Psoas muscle (tissue), 8 donors: Measurements from ENCODE around the gene KAZN. TPM values are rescaled to one million over a fixed set of nuclear protein-coding genes. Genes with fewer than 3 reads are reported as not detected.
A peak's percentile ranks its signal among the peaks of the same experiment; 100 is the strongest.

ENCODE experiments used
- ATAC-seq, 4 donors: fragments of 200-7000 bp; cut with Tn5 transposase; one replicate each; pipeline ENCODE4 v1.9.1; 2020; ENCODE audit warnings: moderate library complexity in 3 of 4, mild to moderate bottlenecking in 2 of 4
- DNase-seq, 2 donors: peaks; one replicate each; pipeline ENCODE4 v3.0.0-alpha.2; 2020
- H3K27ac ChIP-seq: fragments of 200-600 bp; one replicate; pipeline ENCODE4 v1.8.0; 2022
- H3K27me3 ChIP-seq, 3 donors: fragments of 200-600 bp in 1 of 3; one replicate each; pipeline versions ENCODE4 v1.6.1 to v1.8.0; 2013 to 2022; ENCODE audit warnings: low read length in 2 of 3, mild to moderate bottlenecking in 2 of 3, moderate library complexity in 1 of 3; ENCODE audit not compliant: insufficient read depth in 3 of 3
- H3K36me3 ChIP-seq, 2 donors: fragments of 200-600 bp in 1 of 2; one replicate each; pipeline versions ENCODE4 v1.6.1 to v1.8.0; 2013 to 2022; ENCODE audit warnings: low read depth in 1 of 2, mild to moderate bottlenecking in 1 of 2, moderate library complexity in 1 of 2; ENCODE audit not compliant: insufficient read depth in 1 of 2
- H3K4me1 ChIP-seq: fragments of 200-600 bp; one replicate; pipeline ENCODE4 v1.8.0; 2022
- H3K4me3 ChIP-seq: fragments of 200-600 bp; one replicate; pipeline ENCODE4 v1.8.0; 2022; ENCODE audit warnings: mild to moderate bottlenecking
- H3K9me3 ChIP-seq: fragments of 200-600 bp; one replicate; pipeline ENCODE4 v1.8.0; 2022
- CTCF ChIP-seq: fragments of 200-600 bp; IDR thresholded peaks from one replicate; pipeline ENCODE4 v1.8.0; 2022; ENCODE audit warnings: antibody characterized with exemption
- WGBS, 3 donors: extraction: QIAGEN DNeasy Blood & Tissue Kit; methylation state at CpG; one replicate each; pipeline versions ENCODE4 v1.1.6 to v1.1.7; 2013; 5-methylcytosine and 5-hydroxymethylcytosine counted together
- intact Hi-C, 2 donors: fragments of 100-400 bp; cut with DNase I; formaldehyde crosslinking; loops; one replicate each; pipeline versions ENCODE4 v1.11.0 to v1.14.2; 2022
- polyA plus RNA-seq, 3 donors: library from polyadenylated mRNA; stranded (reverse); fragments of 200-250 nt; gene quantifications; one replicate each; pipeline ENCODE4 v1.2.3, GENCODE V29; 2013
- total RNA-seq, 4 donors: library from RNA; stranded (reverse); fragmentation: NEBNext Ultra II Directional in 2 of 4; extraction: Animal tissue kit (Norgen Biotek cat#: 25700) in 2 of 4; gene quantifications; one replicate each; pipeline versions ENCODE4 v1.2.1 to v1.2.4, GENCODE V29; 2021 to 2023
- donor health status: healthy with polysubstance abuse.
- donor health status: DM: no; HTN: no; CAD: no; lungs with moderate emphysema.
- donor health status: Bipolar disorder and iron deficiency.
- donor health status: healthy.
- donor health status: DM: yes; HTN: yes; CAD: no.
- donor health status: DM: no; HTN: no; CAD: no.
- donor health status: DM: no; HTN: no; CAD: no.
- donor health status: DM: yes; HTN: yes; CAD: no.

Gene KAZN
- total and polyA plus RNA-seq, 7 donors: 0.23 to 2.3 (median 0.97) TPM

DNA sequence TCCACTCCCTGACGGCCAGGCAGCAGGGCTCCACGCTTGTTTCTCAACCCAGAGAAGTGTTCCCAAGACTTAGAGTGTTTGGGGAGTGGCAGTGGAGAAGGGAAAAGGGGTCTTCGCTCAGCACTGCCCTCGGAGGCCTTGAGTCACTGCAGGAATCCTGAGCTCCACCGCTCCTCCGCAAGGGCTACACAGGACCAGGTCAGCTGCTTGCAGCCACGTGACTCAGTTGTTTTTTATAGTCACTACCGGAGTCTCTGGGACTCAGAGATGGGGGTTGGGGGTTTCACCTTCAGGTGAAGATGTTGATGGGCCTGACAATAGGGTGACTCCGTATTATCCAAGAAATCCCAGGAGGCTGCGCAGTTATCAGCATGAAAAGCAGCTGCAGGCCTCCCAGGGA lies 478.9 kb downstream of the KAZN start:
- WGBS, 3 donors: 93 to 94% (median 94%) methylated on average over 10 of the region's 10 CpGs
- no peak for ATAC-seq

GRCh38 chr1:15080328-15081007 lies 482.0 kb downstream of the KAZN start:
- Histone ChIP-seq H3K27ac (no peak overlapping the region), H3K36me3 (no peaks in the 10 kb centered on the region), H3K27me3 (no peaks in the 10 kb centered on the region), H3K4me1 (no peaks in the 10 kb centered on the region), H3K4me3 (no peak overlapping the region), H3K9me3 (no peaks in the 10 kb centered on the region)
- DNase-seq (no peak), ATAC-seq (no peak)
- intact Hi-C loops: no loop called here
- 82 to 86% (median 83%) methylated on average over 10 of the region's 10 CpGs for WGBS, 3 donors
- no peak for TF ChIP-seq CTCF

More for the DNA sequence above, 478.9 kb downstream of the KAZN start:
- H3K27me3 ChIP-seq: no peaks in the 10 kb centered on the region
- intact Hi-C loops: no loop called here
- no peaks in the 10 kb centered on the region for H3K9me3 ChIP-seq
- H3K4me3 ChIP-seq: no peak overlapping the region
- no peaks in the 10 kb centered on the region for H3K36me3 ChIP-seq
- TF ChIP-seq CTCF: no peak
- no peak overlapping the region for H3K27ac ChIP-seq
- H3K4me1 ChIP-seq: no peaks in the 10 kb centered on the region
- no peak for DNase-seq

GRCh38 chr1:15081102-15081501 lies 482.6 kb downstream of the KAZN start:
- Histone ChIP-seq H3K9me3 (no peaks in the 10 kb centered on the region), H3K4me3 (no peak overlapping the region), H3K4me1 (no peaks in the 10 kb centered on the region), H3K36me3 (no peaks in the 10 kb centered on the region), H3K27ac (no peak overlapping the region), H3K27me3 (no peaks in the 10 kb centered on the region)
- intact Hi-C loops: no loop called here
- no peak for TF ChIP-seq CTCF
- no peak for DNase-seq
- 55 to 61% (median 57%) methylated on average over 7 to 8 of the region's 8 CpGs for WGBS, 3 donors
- ATAC-seq: peak in 1 of 4 donors; percentile 20

DNA sequence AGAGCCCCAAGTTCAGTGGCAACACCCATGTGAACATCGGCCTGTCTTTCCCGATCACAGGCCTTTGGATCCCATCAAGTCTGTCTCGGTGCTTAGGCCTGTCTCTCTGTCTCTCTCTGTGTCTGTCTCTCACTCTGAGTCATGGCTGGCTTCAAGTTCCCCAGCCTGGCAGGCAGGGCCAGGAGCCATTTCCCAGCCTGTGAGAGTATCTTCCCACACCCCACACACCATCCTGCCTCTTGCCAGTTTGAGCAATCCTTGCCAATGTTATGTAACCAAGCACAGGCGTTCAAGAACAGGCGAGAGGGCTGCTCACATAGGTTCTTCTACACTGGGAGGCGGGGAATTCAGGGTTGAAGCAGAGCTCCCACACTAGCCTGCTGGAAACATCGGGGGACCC lies 485.1 kb downstream of the KAZN start:
- H3K27me3 ChIP-seq: no peaks in the 10 kb centered on the region
- WGBS, 3 donors: 76 to 85% (median 84%) methylated on average over 7 of the region's 7 CpGs
- DNase-seq (no peak), ATAC-seq (peak in 1 of 4 donors; percentile 27)
- no peaks in the 10 kb centered on the region for H3K36me3 ChIP-seq
- no peak for TF ChIP-seq CTCF
- no peaks in the 10 kb centered on the region for H3K9me3 ChIP-seq
- H3K4me1 ChIP-seq: no peaks in the 10 kb centered on the region
- H3K4me3 ChIP-seq: no peak overlapping the region
- H3K27ac ChIP-seq: no peak overlapping the region
- intact Hi-C loops: no loop called here
